HG03103 (cell line): Measurements from ENCODE around the gene CADM2.
"Not testable (repeated sequence)": the region's sequence is repeated elsewhere in the genome, so short reads cannot be mapped to it uniquely, and the experiment has no call there.

Experiments
- ATAC-seq: cut with Tn5 transposase; IDR thresholded peaks from one replicate; pipeline ENCODE4 v1.9.1; 2021; ENCODE audit warnings: low read depth; ENCODE audit not compliant: unreplicated experiment

The CADM2 gene

DNA sequence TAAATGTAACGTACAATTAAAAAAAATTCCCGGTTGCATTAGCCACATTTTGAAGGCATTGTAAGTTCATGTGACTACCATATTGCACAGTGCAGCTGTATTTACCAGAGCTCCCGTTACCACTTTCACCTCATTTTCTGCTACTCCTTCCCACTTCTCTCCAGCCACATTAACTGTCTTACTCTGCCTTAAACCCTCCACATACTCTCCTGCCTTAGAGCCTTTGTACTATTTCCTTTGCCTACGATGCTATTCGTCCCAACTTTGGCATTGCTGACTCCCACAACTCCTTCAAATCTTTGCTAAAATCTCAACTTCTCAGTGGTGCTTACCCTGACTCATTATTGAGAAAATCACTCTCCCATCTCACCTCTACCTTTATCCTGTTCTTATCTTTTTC, 115.2 kb downstream of the CADM2 start:
- ATAC-seq: no peak

DNA sequence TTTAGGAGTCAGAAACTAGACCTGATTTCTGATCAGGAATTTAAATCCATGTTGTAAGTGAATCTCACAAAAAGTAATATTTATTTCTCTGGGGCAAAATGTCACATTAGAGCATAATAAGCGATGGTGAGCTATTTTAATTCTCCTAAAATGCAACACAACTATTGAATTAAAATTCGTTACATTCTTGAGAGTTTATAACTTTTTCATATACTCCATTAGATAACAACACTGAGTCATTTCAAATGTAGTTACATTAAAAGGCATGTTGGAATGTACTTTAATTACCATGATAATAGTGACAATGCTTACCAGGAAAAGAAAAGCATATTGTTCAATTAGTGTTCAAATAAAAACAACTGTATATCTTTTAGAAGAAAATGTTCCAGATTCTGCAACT, 116.9 kb downstream of the CADM2 start:
- no peak for ATAC-seq

DNA sequence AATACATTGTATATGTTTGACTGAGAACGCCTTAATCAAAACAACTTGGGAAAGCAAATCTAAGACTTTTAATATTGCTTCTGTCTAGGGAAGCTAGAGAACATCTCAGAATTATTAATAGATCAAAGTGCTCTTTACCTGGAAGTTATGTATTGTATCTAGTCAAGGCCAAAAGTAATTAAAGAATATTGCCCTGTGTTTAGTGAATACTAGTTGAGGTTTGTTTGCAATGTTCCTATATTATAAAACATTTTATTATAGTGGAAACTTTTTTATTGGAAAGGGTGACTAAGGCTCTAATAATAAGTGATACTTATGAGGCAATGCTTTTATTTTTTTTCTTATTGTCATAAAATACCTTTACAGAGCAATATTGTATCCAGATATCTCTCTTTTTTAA, 118.2 kb downstream of the CADM2 start:
- ATAC-seq: no peak

DNA sequence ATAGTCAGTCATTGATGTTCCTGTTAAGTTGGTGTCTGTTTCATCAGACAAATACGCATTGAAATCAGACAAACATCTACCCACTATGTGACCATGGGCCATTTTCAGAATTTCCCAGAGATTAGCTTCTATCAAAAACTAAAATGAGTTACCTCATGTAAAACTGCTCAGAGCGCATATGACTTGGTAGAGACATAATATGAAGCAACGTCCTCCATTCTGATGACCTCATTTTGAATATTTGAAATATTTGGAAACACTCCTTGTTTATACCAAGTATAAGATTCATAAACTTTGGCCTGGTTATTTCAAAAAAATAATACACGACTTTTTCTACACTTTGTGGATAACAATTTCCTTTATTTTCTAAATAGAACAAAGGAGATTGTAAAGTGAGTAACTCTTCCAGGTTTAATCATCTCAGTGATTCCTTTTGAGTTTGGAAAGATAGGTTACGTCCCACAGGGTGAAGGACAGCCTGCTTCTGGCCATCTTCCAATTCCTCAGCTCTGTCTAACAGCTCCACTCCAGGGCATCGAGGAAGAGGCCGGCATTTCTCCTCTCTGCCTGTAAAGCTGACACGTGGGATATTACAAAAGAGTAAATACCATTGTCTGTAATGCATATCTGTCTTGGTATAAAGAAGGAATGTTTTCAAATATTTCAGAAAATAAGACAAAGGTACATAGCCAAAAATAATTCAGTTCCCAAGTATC, 122.6 kb downstream of the CADM2 start:
- no peak for ATAC-seq

DNA sequence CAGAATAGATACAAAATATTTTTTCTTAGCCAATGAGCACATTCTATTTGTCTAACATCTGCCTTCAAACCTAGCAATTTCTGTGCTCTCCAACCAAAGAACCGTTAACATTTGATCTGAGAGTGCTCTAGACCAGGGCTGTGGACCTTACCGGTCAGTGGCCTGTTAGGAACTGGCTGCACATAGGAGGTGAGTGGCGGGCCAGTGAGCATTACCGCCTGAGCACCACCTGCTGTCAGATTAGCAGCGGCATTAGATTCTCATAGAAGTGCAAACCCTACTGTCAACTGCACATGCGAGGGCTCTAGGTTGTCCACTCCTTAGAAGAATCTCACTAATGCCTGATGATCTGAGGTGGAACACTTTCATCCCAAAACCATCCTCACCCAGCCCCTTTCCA, 131.7 kb downstream of the CADM2 start:
- ATAC-seq: no peak

- ATAC-seq: no peak
These were observed 141.5 kb downstream of the CADM2 start for GRCh38 chr3:85100316-85100715.

DNA sequence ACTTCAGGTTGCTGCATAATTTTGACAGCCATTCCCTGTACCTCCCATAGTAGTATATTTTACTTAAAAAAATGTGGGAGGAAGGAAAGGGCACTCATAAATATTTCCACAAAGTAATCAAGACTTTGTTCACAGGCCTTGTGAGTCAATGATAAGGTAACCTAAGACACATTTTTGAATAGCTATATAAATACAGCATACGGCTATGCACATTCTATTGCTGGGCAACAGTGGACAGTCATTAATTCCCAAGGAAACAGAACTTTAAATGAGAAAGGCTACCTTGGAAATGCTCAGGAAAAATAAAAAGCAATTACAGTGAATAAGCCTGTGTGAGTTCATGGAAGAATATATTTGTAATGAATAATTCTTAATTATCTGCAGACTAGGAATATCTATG, 144.0 kb downstream of the CADM2 start:
- ATAC-seq: no peak

DNA sequence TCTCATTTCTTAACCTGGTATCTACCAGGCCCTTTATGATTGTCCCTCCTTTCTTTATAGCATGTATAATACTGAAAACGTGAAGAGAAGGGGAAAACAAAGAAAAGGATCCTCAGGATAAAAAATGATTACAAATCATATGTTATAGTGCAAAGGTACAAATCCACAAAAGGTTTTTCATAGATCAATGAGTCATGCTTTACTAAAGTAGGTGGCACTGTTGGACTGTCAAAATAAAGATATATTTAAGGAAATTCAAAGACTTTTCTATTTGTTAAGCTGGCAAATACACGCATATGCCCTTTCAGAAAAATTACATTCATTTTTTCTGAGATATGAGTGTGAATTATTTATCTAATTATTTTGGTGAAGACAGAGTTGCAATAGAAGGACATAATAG, 151.6 kb downstream of the CADM2 start:
- ATAC-seq: no peak

GRCh38 chr3:85120879-85121278, 162.1 kb downstream of the CADM2 start:
- no peak for ATAC-seq

DNA sequence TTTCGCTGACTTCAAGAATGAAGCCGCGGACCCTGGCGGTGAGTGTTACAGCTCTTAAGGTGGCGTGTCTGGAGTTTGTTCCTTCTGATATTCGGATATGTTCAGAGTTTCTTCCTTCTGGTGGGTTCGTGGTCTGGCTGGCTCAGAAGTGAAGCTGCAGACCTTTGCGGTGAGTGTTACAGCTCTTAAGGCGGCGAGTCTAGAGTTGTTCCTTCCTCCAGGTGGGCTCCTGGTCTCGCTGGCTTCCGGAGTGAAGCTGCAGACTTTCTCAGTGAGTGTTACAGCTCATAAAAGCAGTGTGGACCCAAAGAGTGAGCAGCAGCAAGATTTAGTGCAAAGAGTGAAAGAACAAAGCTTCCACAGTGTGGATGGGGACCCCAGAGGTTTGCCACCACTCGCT, 174.1 kb downstream of the CADM2 start:
- ATAC-seq: not testable (repeated sequence)

DNA sequence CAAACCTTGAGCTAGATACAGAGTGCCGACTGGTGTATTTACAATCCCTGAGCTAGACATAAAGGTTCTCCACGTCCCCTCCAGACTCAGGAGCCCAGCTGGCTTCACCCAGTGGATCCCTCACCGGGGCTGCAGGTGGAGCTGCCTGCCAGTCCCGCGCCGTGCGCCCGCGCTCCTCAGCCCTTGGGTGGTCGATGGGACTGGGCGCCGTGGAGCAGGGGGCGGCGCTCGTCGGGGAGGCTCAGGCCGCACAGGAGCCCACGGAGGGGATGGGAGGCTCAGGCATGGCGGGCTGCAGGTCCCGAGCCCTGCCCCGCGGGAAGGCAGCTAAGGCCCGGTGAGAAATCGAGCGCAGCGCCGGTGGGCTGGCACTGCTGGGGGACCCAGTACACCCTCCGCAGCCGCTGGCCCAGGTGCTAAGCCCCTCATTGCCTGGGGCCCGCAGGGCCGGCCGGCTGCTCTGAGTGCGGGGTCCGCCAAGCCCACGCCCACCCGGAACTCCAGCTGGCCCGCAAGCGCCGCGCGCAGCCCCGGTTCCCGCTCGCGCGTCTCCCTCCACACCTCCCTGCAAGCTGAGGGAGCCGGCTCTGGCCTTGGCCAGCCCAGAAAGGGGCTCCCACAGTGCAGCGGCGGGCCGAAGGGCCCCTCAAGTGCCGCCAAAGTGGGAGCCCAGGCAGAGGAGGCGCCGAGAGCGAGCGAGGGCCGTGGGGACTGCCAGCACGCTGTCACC, 175.1 kb downstream of the CADM2 start:
- ATAC-seq: not testable (repeated sequence)

DNA sequence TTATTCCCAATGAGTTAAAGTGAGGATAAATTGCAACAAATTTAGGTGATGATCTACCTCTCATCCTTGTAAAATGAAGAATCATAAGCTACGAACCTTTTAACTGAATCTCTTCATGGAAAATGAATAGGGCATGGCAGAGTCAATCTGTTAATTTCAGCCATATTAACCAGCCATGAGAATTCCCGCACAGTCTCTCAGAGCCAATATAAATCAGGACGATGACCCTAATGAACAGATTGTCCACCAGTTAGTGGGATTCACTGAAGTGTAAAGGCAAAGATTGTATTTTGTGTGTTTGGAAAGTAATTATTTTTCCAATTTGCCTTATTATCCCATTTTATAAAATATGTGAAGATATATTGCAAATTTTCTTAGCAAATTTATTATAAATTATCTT, 183.8 kb downstream of the CADM2 start:
- no peak for ATAC-seq

- no peak for ATAC-seq
These were observed 189.2 kb downstream of the CADM2 start for GRCh38 chr3:85148036-85148435.

DNA sequence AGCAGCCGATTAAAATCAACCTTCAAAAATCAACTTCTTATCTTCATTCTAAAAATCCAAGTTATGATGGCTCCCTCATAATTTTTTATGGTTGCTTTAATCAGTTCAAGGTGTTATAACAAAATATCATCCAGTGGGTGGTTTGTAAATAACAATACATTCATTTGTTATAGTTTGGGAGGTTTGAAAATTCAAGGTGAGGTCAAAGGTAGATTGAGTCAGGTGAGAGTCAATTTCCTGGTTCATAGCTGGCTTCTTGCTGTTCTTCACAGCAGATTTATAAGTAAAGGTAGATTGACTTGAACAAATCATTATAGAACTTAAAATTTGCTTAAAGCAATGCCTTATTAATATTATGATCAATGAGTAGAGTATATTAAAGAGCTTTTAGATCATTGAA, 192.8 kb downstream of the CADM2 start:
- no peak for ATAC-seq

DNA sequence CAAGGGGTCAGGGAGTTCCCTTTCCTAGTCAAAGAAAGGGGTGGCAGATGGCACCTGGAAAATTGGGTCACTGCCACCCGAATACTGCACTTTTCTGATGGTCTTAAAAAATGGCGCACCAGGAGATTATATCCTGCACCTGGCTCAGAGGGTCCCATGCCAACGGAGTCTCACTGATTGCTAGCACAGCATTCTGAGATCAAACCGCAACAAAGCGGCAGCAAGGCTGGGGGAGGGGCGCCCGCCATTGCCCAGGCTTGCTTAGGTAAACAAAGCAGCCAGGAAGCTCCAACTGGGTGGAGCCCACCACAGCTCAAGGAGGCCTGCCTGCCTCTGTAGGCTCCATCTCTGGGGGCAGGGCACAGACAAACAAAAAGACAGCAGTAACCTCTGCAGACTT, 194.5 kb downstream of the CADM2 start:
- not testable (repeated sequence) for ATAC-seq

DNA sequence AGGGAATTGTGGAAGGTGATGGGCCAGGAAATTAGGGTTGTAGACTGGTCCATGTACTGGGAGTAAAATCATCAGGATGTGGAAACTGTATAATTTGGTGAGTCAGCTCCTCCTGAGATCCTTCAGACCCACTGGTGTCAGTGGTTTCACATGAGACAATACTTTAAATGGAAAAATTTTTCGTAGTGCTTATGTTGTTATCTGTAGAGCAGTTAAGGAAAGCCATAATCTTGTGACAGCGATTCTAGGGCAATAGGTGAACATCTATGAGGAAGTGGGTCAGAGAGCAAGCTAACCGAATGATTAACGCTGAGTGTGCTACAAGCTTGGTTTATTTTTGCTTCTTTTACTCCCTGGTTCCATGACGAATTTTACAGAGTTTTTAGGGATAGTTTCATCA, 200.6 kb downstream of the CADM2 start:
- ATAC-seq: no peak

- ATAC-seq: no peak
These were observed 202.8 kb downstream of the CADM2 start for GRCh38 chr3:85161544-85161943.

- ATAC-seq: no peak
These were observed 204.1 kb downstream of the CADM2 start for GRCh38 chr3:85162905-85163304.

DNA sequence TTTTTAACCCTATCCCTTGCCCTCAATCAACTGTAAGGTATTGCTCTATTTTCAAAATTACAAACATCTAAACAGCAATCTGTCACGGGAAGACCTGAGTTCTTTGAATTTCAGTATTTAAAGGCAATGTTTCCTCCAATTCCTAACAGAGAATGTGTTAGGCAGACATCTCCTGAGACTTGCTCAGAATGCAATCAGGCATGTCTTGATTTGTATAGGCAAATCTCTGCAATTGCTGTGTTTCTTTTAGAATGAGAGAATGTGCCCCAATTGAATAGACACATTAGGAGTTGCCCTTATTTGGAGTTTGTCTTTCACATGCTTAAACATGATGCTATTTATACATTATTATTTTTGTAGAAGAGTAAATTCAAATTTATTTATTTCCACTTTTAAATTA, 205.6 kb downstream of the CADM2 start:
- no peak for ATAC-seq

DNA sequence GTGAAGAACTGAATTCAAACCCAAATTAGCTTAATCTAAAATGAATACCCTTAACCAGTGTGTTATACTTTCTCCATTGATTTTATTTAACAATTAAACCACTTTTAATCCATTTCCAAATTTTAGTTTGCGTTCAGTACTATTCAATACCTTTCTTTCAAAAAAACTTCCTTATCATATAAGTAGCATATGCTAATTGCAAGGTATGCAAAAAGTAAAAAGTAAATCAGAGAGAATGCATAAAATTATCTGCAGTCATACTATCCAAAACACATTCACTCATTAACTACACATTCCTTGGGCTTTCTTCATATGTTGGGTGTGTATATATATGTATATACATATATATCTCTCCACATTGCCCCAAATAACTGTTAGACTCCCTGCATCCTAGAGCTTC, 208.8 kb downstream of the CADM2 start:
- no peak for ATAC-seq

- no peak for ATAC-seq
These were observed 211.9 kb downstream of the CADM2 start for GRCh38 chr3:85170646-85171045.

- ATAC-seq: no peak
These were observed 213.2 kb downstream of the CADM2 start for GRCh38 chr3:85171976-85172375.
